DND-41 (cell line): ENCODE results near the gene ZIC1.

Experiments
- CTCF ChIP-seq: IDR thresholded peaks from 2 replicates; pipeline ENCODE4 v1.5.1; 2012; ENCODE audit warnings: borderline replicate concordance, low read length, moderate library complexity, mild to moderate bottlenecking; ENCODE audit not compliant: poor library complexity, severe bottlenecking; ENCODE audit errors: extremely low read depth
- EZH2 ChIP-seq: IDR thresholded peaks from 3 replicates; pipeline ENCODE4 v1.6.1; 2012; ENCODE audit warnings: borderline replicate concordance, low read depth, mild to moderate bottlenecking, moderate library complexity, low read length, inconsistent platforms; ENCODE audit not compliant: severe bottlenecking

- no peak for TF ChIP-seq CTCF
- TF ChIP-seq EZH2, result no peak
These were observed 18.3 kb upstream of the ZIC1 start for GRCh38 chr3:147390589-147391569.
